Lower leg skin (tissue), 3 donors: Measurements from ENCODE around the gene ANXA10.
"Not testable (repeated sequence)": the region's sequence is repeated elsewhere in the genome, so short reads cannot be mapped to it uniquely, and the experiment has no call there.

Experiments
- POLR2A ChIP-seq, 2 donors: fragments of 450-650 bp; IDR thresholded peaks; one replicate each; pipeline ENCODE4 v1.6.1; 2016 to 2017; ENCODE audit warnings: antibody characterized with exemption in 2 of 2, mild to moderate bottlenecking in 1 of 2, moderate library complexity in 1 of 2
- TF ChIP-seq, protein P1 (sequence below), 3 donors: fragments of 450-650 bp; IDR thresholded peaks; one replicate each; pipeline ENCODE4 v1.5.1; 2016; ENCODE audit warnings: antibody characterized with exemption in 3 of 3, mild to moderate bottlenecking in 3 of 3, moderate library complexity in 2 of 3

DNA sequence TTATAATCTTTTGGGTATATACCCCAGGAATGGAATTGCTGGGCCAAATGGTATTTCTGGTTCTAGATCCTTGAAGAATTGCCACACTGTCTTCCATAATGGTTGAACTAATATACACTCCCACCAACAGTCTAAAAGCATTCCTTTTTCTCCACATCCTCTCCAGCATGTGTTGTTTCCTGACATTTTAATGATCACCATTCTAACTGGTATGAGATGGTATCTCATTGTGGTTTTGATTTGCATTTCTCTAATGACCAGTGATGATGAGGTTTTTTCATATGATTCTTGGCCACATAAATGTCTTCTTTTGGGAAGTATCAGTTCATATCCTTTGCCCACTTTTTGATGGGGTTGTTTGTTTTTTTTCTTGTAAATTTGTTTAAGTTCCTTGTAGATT is 121.2 kb downstream of the ANXA10 start:
- TF ChIP-seq, protein P1, sequence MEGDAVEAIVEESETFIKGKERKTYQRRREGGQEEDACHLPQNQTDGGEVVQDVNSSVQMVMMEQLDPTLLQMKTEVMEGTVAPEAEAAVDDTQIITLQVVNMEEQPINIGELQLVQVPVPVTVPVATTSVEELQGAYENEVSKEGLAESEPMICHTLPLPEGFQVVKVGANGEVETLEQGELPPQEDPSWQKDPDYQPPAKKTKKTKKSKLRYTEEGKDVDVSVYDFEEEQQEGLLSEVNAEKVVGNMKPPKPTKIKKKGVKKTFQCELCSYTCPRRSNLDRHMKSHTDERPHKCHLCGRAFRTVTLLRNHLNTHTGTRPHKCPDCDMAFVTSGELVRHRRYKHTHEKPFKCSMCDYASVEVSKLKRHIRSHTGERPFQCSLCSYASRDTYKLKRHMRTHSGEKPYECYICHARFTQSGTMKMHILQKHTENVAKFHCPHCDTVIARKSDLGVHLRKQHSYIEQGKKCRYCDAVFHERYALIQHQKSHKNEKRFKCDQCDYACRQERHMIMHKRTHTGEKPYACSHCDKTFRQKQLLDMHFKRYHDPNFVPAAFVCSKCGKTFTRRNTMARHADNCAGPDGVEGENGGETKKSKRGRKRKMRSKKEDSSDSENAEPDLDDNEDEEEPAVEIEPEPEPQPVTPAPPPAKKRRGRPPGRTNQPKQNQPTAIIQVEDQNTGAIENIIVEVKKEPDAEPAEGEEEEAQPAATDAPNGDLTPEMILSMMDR (IDR thresholded peaks at IDR 0.05): not testable (repeated sequence)
- TF ChIP-seq POLR2A (IDR thresholded peaks at IDR 0.05): not testable (repeated sequence)
